ENCODE results near the gene DLK2.

- TF ChIP-seq POLR2AphosphoS5 (IDR thresholded peaks at IDR 0.05) = no peak
- TF ChIP-seq POLR2A (IDR thresholded peaks at IDR 0.05) = no peak
- TF ChIP-seq, protein P1, sequence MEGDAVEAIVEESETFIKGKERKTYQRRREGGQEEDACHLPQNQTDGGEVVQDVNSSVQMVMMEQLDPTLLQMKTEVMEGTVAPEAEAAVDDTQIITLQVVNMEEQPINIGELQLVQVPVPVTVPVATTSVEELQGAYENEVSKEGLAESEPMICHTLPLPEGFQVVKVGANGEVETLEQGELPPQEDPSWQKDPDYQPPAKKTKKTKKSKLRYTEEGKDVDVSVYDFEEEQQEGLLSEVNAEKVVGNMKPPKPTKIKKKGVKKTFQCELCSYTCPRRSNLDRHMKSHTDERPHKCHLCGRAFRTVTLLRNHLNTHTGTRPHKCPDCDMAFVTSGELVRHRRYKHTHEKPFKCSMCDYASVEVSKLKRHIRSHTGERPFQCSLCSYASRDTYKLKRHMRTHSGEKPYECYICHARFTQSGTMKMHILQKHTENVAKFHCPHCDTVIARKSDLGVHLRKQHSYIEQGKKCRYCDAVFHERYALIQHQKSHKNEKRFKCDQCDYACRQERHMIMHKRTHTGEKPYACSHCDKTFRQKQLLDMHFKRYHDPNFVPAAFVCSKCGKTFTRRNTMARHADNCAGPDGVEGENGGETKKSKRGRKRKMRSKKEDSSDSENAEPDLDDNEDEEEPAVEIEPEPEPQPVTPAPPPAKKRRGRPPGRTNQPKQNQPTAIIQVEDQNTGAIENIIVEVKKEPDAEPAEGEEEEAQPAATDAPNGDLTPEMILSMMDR (IDR thresholded peaks at IDR 0.05 in 8 of 11, conservative IDR thresholded peaks at IDR 0.05 in 3 of 11) = no peak
Measured at GRCh38 chr6:43478008-43478372, 22.6 kb upstream of the DLK2 start.

Data from spleen (tissue), 7 donors.